Inflammatory macrophage treated with lipopolysaccharide for 1 hour (primary cell): ENCODE results near the gene NT5E.
A peak's percentile ranks its signal among the peaks of the same experiment; 100 is the strongest.
"Not testable (repeated sequence)": the region's sequence is repeated elsewhere in the genome, so short reads cannot be mapped to it uniquely, and the experiment has no call there.

Source experiments
- DNase-seq, 2 donors: peaks; one replicate each; pipeline ENCODE4 v3.0.0-alpha.2; 2020 to 2022

NT5E gene

GRCh38 chr6:85494547-85495536 is 45.0 kb downstream of the NT5E start:
- DNase-seq: peak in 1 of 2 donors; percentile 49

DNA sequence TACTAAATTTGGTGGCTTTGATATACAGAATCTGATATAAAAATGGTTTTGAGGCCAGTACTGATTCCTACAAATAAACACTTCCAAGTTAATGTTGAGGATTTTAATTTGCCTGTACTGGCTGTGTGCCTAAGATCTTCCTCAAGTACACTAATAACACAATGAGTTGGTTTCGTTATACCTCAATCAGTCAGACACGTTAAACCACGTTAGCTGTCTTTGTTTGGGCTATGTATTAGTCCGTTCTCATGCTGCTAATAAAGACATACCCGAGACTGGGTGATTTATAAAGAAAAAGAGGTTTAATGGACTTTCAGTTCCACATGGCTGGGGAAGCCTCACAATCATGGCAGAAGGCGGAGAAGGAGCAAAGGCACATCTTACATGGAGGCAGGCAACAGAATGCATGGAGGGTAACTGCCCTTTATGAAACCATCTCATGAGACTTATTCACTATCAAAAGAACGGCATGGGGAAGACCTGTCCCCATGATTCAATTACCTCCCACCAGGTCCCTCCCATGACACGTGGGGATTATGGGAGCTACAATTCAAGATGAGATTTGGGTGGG is 46.2 kb downstream of the NT5E start:
- DNase-seq: no peak

DNA sequence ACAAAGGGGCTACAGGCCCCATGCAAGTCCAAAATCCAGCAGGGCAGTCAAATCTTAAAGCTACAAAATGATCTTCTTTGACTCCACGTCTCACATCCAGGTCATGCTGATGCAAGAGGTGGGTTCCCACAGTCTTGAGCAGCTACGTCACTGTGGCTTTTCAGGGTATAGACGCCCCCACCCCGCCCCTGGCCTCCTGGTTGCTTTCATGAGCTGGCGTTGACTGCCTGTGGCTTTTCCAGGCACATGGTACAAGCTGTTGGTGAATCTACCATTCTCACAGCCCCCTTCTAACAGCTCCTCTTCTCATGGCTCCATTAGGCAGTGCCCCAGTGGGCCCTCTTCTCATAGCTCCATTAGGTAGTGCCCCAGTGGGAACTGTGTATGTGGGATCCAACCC is 47.0 kb downstream of the NT5E start:
- DNase-seq: no peak

DNA sequence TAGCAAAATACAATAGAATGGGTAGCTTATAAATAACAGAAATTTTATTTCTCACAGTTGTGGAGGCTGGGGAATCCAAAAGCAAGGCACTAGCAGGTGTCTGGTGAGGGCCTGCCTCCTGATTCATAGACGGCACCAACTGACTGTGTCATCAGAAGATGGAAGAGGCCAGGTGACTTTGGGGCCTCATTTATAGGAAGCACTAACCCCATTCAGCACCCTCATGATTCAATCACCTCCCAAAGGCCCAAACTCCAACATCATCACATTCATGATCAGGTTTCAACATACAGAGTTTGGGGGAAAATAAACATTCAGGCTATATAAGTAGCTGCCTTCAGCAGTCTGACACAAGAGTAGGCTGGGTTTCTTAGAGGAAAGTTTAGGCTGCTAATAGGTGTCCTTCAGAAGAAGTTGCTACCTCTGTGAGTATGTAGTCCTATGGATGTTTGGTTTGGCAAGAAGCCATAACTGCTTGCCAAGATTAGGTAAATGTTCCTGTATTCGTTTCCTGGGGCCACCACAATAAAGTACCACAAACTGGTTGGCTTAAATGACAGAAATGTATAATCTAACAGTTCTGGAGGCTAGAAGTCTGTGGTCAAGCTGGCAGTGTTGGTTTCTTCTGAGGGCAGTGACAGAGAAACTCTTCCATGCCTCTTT is 48.8 kb downstream of the NT5E start:
- DNase-seq: no peak

DNA sequence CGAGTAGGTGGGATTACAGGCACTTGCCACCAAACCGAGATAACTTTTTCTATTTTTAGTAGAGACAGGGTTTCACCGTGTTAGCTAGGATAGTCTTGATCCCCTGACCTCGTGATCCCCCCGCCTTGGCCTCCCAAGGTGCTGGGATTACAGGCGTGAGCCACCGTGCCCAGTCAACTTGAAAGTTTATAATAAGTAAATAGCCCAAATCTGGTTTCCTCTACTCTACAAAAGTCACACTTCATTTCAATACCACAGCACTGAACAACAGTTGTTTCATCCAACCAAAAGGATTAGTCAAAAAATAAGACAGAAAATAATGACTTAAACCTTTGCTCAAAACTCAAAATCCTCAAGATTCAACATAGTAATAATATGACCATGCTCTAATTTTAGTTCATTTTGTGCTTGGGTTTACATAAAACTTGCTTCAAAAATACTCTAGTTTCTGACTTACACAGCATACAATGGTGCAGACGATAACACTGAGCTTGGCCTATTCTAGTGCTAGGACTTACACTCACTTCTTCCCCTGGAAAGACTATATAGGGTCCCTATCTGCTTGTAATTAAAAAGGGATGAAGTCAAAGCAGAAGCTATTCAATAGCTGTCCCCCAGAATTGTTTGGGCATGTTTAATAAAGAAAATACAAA is 56.7 kb downstream of the NT5E start:
- no peak for DNase-seq

DNA sequence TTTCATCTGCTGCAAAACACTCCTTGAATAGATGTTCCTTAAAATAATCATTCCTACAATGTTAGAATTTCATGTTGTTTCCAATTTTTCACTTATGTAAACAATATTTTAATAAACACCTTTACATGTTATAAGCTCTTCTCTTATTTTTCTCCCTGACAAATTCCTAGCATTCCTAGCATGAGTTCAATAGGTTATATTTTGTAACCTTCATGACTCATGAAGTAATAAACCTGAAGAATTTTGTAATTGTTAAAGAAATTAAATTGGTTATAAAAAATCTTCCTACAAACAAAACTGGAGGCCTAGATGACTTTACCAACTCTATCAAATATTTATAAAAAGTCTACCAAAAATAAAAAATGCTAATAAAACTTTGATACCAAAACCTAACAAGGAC is 66.3 kb downstream of the NT5E start:
- DNase-seq: no peak

GRCh38 chr6:85524281-85524680 is 74.4 kb downstream of the NT5E start:
- DNase-seq: not testable (repeated sequence)

DNA sequence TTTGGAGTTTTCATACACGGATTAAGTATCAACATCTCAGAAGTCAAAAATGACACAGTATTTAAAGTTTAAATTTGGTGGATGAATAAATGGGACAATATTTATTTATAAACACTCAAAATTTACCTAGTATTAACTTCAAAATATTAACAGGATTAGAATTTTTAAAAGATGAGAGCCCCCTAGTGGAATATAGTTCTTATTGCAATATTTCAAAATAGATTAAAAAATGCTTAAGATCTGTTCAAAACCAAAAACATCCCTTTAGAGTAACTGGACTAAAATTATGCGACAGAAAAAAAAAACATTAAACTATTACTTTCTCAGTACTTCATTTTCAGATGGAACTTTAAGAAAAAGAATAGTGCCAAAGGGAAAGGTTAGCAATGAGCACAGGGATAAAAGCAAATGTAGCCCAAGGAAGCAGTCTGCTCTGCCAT is 87.2 kb downstream of the NT5E start:
- peak; percentile 4 to 31 for DNase-seq

GRCh38 chr6:85544776-85545175 is 94.9 kb downstream of the NT5E start:
- no peak for DNase-seq
